Testis (tissue), 2 donors: ENCODE results near the gene PTEN.

Source experiments
- CTCF ChIP-seq, 3 experiments: fragments of 450-650 bp in 2 of 3; fragments of 200-600 bp in 1 of 3; sonication (generic) in 1 of 3; IDR thresholded peaks; one replicate each; pipeline ENCODE4 v1.5.1; 2016 to 2019; ENCODE audit warnings: antibody characterized with exemption in 3 of 3, mild to moderate bottlenecking in 2 of 3, moderate library complexity in 1 of 3
- POLR2A ChIP-seq: fragments of 450-650 bp; IDR thresholded peaks from one replicate; pipeline ENCODE4 v1.6.1; 2017; ENCODE audit warnings: antibody characterized with exemption, mild to moderate bottlenecking, moderate library complexity

DNA sequence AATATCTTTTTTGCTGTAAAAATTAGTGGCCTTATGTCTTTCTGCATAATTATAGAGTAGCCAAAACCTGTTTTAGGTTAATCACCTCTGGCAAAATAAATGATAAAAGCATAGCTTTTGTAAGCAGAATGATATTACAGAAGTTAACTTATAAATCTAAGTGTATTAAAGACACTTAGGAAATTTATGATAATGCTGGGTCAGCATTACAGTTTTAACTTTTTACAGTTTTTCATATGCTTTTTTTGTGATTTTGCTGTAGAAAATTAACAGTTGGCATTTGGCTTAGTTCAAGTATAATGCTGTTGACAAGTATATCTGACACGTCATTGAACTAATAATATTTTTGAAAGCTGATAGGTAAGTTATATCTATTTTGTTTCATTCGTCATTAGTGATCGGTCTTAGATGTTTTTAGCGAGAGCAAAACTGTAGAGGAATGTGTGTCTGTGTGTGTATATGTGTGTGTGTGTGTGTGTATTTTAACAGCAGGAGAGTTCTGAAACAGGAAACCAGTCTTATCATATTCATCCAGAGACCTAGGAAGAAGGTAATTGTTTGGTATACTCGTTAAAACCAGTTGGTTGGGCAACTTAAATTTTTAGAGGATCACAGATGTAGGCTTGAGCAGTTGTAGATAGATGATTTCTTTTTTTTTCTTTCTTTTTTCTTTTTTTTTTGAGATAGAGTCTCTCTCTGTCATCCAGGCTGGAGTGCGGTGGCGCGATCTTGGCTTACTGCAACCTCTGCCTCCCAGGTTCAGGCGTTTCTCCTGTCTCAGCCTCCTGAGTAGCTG is 15.4 kb downstream of the PTEN start:
- no peak for TF ChIP-seq POLR2A
- no peak for TF ChIP-seq CTCF (IDR thresholded peaks at IDR 0.05)
